Esophagus squamous epithelium (tissue), 5 donors: ENCODE results near the gene CD163L1. TPM values are rescaled to one million over a fixed set of nuclear protein-coding genes. Genes with fewer than 3 reads are reported as not detected.

ENCODE experiments used
- DNase-seq: peaks from one replicate; lab custom pipeline; 2025; lab: John Stamatoyannopoulos, UW
- H3K27ac ChIP-seq, 4 donors: fragments of 200-600 bp; sonication (generic); one replicate each; pipeline ENCODE4 v1.5.1; 2016 to 2019; ENCODE audit warnings: mild to moderate bottlenecking in 1 of 4
- H3K27me3 ChIP-seq, 4 donors: fragments of 200-600 bp; sonication (generic); 1 replicate in 3 of 4; 2 replicates in 1 of 4; pipeline versions ENCODE4 v1.5.1 to v1.6.0; 2017 to 2021; ENCODE audit warnings: antibody characterized with exemption in 1 of 4
- H3K36me3 ChIP-seq, 3 donors: fragments of 200-600 bp; sonication (generic); one replicate each; pipeline ENCODE4 v1.5.1; 2016 to 2019
- H3K4me1 ChIP-seq, 3 donors: fragments of 200-600 bp; sonication (generic); one replicate each; pipeline ENCODE4 v1.5.1; 2017 to 2019
- H3K4me3 ChIP-seq, 4 donors: fragments of 200-600 bp; sonication (generic); 1 replicate in 3 of 4; 2 replicates in 1 of 4; pipeline ENCODE4 v1.5.1; 2016 to 2019; ENCODE audit warnings: mild to moderate bottlenecking in 2 of 4, moderate library complexity in 1 of 4
- H3K9me3 ChIP-seq, 3 donors: fragments of 200-600 bp; sonication (generic); one replicate each; pipeline ENCODE4 v1.5.1; 2016 to 2019
- CTCF ChIP-seq, 6 experiments: fragments of 450-650 bp in 4 of 6; fragments of 200-600 bp in 2 of 6; sonication (generic) in 2 of 6; IDR thresholded peaks; one replicate each; pipeline ENCODE4 v1.5.1; 2016 to 2019; ENCODE audit warnings: antibody characterized with exemption in 6 of 6, mild to moderate bottlenecking in 4 of 6, moderate library complexity in 4 of 6
- POLR2A ChIP-seq, 4 donors: fragments of 450-650 bp; IDR thresholded peaks; one replicate each; pipeline ENCODE4 v1.6.1; 2017; ENCODE audit warnings: antibody characterized with exemption in 4 of 4, mild to moderate bottlenecking in 4 of 4, moderate library complexity in 3 of 4
- WGBS, 2 donors: methylation state at CpG; one replicate each; pipeline ENCODE4 v1.1.5; 2018; 5-methylcytosine and 5-hydroxymethylcytosine counted together
- intact Hi-C: fragments of 100-400 bp; cut with DNase I; formaldehyde crosslinking; loops from one replicate; pipeline ENCODE4 v1.15.0; 2022
- total RNA-seq, 4 donors: library from RNA; depleted of rRNA; stranded (reverse); fragments of >200 nt; gene quantifications; one replicate each; pipeline ENCODE4 v1.1.0, GENCODE V29; 2016
- donor health status: DM: yes; HTN: yes; CAD: no.

CD163L1 gene
- total RNA-seq, 4 donors from 2014 or later: 0.15 to 2.8 (median 1.1) TPM

- DNase-seq: no peak
- intact Hi-C loops: no loop called here
- H3K9me3 ChIP-seq: no peaks in the 10 kb centered on the region
- no peaks in the 10 kb centered on the region for H3K4me1 ChIP-seq
- H3K27ac ChIP-seq: no peak overlapping the region
- H3K36me3 ChIP-seq: no peaks in the 10 kb centered on the region
- H3K27me3 ChIP-seq: peaks cover 0 to 11% (median 0%) of the 10 kb centered on the region in 4 donors
- H3K4me3 ChIP-seq: no peak overlapping the region
- no peak for TF ChIP-seq CTCF (IDR thresholded peaks at IDR 0.05)
- no peak for TF ChIP-seq POLR2A (IDR thresholded peaks at IDR 0.05)
These were observed 9.3 kb downstream of the CD163L1 start for GRCh38 chr12:7434670-7435069.

DNA sequence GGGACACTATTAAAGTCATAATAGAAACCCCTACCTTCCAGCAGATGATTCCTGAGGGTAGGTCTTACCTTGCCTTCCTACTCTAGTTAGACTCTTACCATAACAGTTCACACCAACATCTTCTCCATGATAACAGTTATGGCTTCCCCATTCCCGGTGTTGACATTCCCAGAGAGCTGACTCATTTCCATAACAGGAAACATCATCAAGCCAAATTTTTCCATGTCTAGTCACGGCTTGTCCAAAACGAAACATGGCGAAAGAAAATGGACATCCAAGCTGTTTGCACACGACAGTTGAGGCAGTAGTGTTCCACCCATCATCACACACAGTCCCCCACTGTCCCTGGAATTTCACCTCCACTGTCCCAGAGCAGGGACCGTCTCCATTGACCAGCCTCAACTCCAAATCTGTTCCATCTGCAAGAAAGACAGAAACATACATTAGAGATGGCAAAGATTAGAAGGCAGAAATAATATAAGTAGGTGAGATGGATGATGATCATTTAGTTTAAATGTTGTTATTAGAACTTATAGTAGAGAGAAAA, 10.6 kb downstream of the CD163L1 start:
- Histone ChIP-seq H3K4me3 (no peak overlapping the region), H3K27me3 (no peaks in the 10 kb centered on the region), H3K4me1 (no peaks in the 10 kb centered on the region), H3K27ac (no peak overlapping the region), H3K9me3 (no peaks in the 10 kb centered on the region), H3K36me3 (no peaks in the 10 kb centered on the region)
- intact Hi-C loops: no loop called here
- WGBS, 2 donors: 39 to 56% methylated on average over 5 to 6 of the region's 6 CpGs
- no peak for DNase-seq
- TF ChIP-seq POLR2A (IDR thresholded peaks at IDR 0.05) (no peak), CTCF (IDR thresholded peaks at IDR 0.05) (no peak)

GRCh38 chr12:7431993-7432685, 11.8 kb downstream of the CD163L1 start:
- H3K36me3 ChIP-seq: no peaks in the 10 kb centered on the region
- intact Hi-C loops: no loop called here
- H3K27me3 ChIP-seq: no peaks in the 10 kb centered on the region
- no peak overlapping the region for H3K4me3 ChIP-seq
- no peak for TF ChIP-seq CTCF (IDR thresholded peaks at IDR 0.05)
- TF ChIP-seq POLR2A (IDR thresholded peaks at IDR 0.05): no peak
- DNase-seq: no peak
- no peaks in the 10 kb centered on the region for H3K4me1 ChIP-seq
- H3K9me3 ChIP-seq: no peaks in the 10 kb centered on the region
- WGBS, 2 donors: 79 to 80% methylated on average over 5 of the region's 5 CpGs
- H3K27ac ChIP-seq: no peak overlapping the region

DNA sequence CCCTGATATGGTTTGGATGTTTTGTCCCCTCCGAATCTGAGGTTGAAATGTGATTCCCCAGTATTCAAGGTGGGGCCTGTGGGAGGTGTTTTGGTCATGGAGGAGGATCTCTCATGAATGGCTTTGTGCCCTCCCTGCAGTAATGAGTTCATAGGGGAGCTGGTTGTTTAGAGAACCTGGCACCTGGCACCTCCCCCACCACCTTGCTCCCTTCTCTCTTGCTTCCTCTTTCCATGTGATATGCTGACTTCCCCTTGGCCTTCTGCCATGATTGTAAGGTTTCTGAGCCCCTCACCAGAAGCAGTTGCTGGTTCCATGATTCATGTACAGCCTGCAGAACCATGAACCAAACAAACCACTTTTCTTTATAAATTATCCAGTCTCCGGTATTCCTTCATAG, 32.6 kb downstream of the CD163L1 start:
- intact Hi-C loops: no loop called here
- Histone ChIP-seq H3K36me3 (no peaks in the 10 kb centered on the region), H3K27me3 (no peaks in the 10 kb centered on the region), H3K4me1 (no peaks in the 10 kb centered on the region), H3K9me3 (no peaks in the 10 kb centered on the region), H3K4me3 (no peak overlapping the region), H3K27ac (no peak overlapping the region)
- WGBS, 2 donors: 60% methylated on average over 2 of the region's 2 CpGs
- DNase-seq: no peak
- TF ChIP-seq CTCF (IDR thresholded peaks at IDR 0.05) (no peak), POLR2A (IDR thresholded peaks at IDR 0.05) (no peak)

GRCh38 chr12:7404275-7404674, 39.7 kb downstream of the CD163L1 start:
- H3K27ac ChIP-seq: no peak overlapping the region
- DNase-seq: no peak
- H3K4me3 ChIP-seq: no peak overlapping the region
- H3K36me3 ChIP-seq: no peaks in the 10 kb centered on the region
- 56 to 58% methylated on average over 2 of the region's 2 CpGs for WGBS, 2 donors
- H3K4me1 ChIP-seq: no peaks in the 10 kb centered on the region
- TF ChIP-seq POLR2A (IDR thresholded peaks at IDR 0.05) (no peak), CTCF (IDR thresholded peaks at IDR 0.05) (no peak)
- no peaks in the 10 kb centered on the region for H3K27me3 ChIP-seq
- intact Hi-C loops: no loop called here
- H3K9me3 ChIP-seq: no peaks in the 10 kb centered on the region
